Superior temporal gyrus (tissue), 1 donor: ENCODE results near the gene ZBTB7C.
A peak's percentile ranks its signal among the peaks of the same experiment; 100 is the strongest.

Experiments
- DNase-seq: peaks from one replicate; pipeline ENCODE4 v3.0.0-alpha.2; 2016; ENCODE audit errors: extremely low spot score

ZBTB7C gene

DNA sequence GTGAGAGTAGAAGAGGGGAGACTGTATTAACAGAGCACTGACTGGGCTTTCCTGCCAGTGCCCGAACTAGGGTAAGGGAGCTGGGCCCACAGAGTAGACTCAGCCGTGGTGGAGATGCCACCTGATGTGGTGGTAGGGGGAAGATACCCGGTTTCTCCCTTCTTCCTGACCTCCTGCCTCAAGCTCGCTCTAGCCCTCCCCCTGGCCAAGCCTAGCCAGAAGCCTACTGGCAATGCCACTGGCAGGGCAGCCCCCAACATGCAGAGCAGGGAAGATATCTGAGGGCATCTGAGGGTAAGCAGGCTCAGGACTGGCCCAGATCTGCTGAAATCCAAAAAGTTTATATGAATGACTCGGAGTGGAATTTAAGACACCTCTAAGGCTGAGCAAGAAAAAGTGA is 316.1 kb downstream of the ZBTB7C start:
- DNase-seq: no peak

DNA sequence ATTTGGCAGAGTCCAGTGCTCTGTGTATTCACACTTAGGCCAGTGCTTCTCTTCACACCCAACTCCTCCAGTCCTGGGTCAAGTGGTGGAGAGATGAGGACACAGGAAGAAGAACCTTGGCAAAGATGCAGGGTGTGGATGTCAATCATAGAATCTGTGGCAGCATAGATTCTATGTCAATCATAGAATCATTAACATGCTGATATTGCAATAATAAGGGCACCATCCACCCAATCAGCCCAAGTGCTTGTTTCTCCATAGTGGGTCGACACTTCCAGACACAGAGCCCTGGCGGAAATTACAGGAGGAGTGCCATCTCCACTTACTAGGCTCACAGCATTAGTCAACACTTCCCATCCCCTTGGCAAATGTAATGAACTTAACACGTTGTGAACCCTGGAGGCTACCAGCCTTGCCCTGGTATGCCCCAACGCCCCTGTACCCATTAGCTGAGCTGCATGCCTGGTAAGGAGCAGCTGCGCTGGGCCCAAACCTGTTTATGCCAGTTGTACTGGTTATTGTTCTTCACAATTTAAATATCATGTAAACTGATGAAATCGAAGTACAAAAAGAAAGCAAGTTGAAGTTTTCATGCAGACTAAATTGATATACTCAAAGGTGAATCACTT is 317.2 kb downstream of the ZBTB7C start:
- no peak for DNase-seq

DNA sequence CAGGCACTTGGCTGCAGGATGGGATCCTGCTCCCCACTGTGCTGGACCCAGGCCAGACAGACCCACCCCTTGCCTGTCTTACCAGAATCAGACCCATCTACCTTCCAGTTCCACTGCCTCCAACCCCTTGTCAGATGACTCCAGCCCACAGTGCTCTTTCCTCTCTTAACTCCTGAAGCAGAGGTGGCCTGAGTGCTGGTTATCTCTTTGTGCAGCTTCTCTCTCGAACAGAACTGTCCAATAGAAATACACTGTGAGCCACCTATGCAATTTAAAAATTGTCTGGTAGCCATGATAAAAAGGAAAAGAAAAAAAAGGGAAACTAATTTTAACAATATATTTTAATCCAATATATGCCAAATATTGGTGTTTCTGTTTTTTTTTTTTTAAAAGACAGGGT is 318.5 kb downstream of the ZBTB7C start:
- no peak for DNase-seq

DNA sequence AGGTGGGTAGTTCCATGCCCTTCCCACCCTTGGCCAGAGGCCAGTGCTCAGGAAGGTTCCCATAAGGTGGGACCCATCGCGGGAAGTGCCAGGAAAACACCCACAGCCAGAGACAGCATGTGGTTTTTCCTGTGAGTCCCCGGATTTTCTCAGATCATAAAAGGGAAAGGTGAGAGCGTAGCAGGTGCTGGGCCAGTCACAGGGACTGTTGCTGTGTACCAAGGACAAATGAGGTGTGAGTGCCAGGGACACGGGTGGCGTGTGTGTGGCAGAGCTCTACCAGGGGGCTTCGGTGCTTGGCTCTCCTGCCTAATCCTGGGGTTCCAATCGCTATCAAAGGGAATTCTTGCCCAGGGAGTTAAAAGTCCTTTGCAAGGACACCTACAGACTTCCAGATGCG is 319.2 kb downstream of the ZBTB7C start:
- DNase-seq: no peak

DNA sequence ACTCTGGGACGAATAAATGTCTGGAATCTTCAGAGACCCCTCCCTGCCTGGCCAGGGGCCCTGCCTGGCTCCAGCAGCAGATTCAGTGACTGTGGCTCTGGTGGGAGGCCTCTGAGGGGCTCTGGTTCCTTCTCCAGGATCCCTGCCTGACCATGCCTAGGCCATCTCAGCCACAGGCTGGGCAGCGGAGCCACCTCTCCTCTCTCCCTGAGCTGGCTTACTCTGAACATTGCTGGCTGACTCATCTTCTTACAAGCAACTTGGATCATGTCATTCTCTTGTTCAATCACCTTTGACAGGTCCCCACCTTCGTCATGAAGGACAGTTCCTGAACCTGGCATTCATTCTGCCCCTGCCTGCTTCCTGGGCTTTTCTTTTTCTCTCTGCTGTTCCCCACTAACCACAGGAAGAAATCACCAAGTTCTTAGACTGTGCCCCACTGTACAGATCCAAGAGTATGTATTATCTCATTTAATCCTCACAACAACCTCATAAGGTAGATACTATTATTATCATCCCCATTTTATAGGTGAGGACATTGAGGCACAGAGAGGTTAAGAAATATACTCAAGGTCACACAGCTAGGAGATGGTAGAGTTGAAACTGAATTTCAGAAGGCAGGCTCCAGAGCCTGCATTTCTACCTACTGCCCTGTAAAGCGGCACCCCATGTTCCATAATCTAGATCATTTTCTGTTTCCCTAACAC is 323.2 kb downstream of the ZBTB7C start:
- DNase-seq: no peak

DNA sequence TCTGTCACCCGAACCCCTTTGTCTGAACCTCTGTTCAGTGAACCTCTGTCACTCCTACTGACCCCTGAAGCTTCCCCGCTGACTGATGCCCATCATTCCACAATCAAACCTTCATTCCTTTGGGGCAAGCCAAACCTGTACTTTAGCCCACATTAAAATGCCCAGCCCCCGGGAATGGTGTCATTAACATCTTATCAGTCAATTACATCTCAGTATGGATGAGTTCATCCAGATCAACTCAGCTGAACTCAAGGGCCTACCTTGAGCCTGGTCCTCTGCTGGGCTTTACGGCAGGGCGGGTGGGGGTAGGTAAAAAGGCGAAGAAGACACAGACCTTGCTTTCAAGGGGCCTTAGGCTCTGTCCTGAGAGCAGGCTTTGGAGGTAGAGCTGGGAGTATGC is 324.3 kb downstream of the ZBTB7C start:
- DNase-seq: no peak

GRCh38 chr18:48084041-48084757 is 325.0 kb downstream of the ZBTB7C start:
- DNase-seq: no peak

DNA sequence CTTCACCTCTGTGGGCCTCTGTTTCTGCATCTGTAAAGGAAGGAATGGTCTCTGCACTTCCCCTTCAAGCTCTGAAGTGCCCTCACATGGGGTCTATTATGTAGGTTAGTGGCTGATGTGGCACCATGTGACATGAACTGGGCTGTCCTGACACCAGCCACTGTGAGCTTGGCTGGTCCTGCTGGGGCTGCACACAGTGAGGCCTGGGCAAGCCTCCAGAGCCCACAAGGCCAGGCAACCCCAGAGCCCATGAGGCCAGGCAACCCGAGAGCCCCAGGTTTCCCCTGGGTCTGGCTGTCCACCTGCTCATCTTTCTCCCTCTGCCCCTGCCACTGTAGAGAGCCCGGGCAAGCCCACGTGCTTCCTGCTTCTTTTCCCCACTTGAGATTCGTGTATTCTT is 328.6 kb downstream of the ZBTB7C start:
- DNase-seq: no peak

- no peak for DNase-seq
Measured at GRCh38 chr18:48079885-48080284, 329.3 kb downstream of the ZBTB7C start.

- no peak for DNase-seq
Measured at GRCh38 chr18:48078448-48078847, 330.7 kb downstream of the ZBTB7C start.

- DNase-seq: no peak
Measured at GRCh38 chr18:48077291-48077690, 331.9 kb downstream of the ZBTB7C start.

GRCh38 chr18:48076461-48076860 is 332.7 kb downstream of the ZBTB7C start:
- no peak for DNase-seq

DNA sequence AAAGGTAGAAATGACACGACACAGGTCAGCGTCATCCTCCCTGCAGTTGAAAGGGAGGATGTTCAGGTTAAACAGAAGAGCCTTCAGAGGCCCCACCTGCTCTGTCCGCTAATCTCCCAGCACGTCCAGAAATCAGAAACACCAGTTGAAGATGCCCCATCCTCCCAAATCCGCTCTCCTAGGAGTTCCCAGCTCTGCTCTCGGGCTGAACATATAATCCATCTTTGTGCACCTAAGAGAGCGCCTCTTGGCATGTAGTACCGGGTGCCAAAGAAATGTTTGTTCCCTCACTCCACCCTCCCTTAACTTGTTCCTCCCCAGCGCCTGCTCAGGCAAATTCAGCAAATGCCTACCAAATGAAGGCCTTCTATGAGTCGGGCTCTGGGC is 333.5 kb downstream of the ZBTB7C start:
- DNase-seq: no peak

DNA sequence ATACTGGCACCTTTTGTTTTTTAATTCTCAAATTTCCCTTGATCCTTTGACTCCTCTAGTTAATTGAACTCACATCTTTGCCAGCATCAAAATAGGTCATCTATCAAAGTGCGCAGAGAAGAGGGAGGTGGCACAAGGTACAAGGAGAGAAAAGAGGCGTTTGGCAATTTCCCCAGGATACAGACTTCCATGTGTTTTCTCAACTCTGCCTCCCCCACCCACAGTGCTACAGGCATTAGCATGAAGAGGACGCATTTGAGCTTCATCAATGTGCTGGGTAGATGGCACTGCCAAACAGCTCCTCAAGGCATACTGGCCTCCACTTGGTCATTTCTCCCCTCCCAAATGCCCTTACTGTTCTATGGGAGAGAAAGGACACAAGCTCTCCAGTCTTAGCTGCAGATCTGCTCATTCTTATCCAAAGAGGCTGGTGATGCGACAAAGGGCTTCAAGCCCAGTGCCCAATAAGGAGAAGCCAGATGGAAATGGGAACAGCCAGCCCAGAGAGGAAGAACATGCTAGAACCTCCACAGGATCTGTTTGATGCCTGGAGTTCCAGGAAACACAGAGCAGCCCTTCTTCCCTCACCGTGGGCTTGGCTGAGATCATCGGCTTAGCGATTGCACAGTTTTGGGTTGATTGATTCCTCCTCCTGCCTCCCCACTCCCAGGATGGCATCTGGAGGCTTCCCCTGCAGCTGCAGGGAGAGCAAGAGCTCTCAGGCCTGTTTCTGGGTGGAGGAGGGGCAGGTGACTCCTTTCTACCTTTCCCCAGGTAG is 334.1 kb downstream of the ZBTB7C start:
- DNase-seq: peak; percentile 34

DNA sequence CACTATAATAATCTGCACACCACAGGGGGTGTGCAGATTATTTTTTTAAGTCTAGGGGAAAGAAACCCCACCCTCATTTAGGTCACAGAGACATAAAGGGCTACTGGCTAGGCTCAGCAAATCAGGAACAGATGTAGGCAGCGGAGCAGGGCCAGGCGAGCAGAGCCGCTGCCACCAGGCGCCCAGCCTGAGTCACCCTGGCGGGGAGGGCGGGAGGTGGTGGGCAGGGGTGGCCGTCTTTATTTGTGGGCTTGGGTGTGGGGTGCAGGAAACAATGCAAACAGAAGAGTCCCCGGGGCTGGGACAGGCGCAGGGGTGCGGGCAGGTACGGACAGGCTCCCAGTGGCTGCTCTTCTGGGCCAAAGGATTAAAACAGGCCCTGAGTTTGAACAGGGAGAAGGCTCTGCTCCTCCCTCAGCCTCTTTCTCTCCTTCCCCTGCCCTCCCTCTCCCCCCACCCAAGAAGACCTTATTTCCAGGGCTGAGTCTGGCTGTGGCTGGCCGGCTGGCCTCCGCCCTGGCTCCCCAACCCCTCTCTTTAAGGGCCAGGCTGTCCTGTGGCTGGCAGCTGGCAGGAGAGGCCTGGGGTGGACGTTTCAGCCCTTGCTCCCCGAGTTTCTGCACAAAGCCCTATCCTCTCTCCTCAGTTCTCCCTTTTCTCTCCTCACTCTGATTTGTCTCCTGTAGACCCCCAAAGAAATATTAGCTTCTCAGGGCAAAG is 335.8 kb downstream of the ZBTB7C start:
- DNase-seq: no peak

DNA sequence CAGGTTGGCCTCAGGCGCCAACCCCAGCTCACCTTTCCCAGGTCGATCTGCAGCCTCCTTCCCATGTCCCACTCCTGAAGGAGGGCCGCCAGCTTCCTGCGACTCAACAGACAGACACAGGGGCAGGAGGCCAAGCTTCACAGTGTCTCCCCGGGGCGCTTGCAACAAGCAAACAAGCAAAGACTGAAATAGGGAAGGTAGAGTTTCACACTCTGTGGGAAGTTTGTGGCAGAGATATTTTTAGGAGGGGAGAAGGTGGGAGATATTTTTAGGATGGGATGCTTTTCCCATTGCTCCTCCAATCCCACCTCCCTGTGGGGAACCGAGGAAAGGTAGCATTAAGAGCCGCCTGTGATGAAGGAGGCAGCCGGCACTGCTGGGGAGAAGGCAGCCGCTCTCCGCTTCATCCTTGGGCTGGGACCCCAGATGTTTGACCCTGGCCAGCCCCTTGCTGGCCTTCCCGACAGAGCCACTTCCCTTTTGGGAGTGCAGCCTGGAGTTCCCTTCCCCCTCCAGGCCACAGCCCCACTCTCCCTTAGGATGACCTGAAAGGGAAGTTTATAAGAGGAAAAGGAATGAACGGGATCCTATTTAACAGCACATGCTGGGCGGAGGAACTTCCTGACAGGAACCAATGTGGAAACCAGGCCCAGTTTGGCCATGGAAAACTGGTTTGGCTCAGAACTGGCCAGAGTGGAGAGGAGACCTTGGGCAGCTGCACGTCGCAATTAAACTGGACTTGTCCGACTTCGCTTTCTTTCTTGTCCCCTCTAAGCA is 336.6 kb downstream of the ZBTB7C start:
- DNase-seq: no peak

- DNase-seq: no peak
Measured at GRCh38 chr18:48068916-48069445, 340.2 kb downstream of the ZBTB7C start.

- DNase-seq: peak; percentile 12
Measured at GRCh38 chr18:48066225-48066652, 342.9 kb downstream of the ZBTB7C start.

DNA sequence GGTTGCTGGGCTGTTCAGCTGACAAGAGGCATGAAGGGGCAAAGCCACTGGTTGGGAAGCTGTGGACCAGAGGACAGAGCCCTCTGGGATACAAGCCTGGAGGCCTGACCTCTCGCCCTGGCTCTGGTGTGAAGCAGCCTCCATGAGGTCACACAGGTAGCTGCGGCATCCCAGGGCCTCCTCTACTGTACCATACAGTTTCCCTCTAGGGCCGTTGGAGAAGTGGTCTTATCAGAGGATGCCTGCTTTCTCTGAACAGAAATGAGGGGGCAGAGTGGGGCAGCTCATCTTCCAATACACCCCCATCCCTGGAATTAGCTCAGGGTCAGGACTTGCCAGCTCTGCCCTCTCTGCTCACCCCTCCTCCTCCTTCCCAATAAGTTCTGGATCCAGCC is 343.6 kb downstream of the ZBTB7C start:
- no peak for DNase-seq

- DNase-seq: no peak
Measured at GRCh38 chr18:48064978-48065600, 344.1 kb downstream of the ZBTB7C start.
